K562 (cell line): Measurements from ENCODE around the gene PSMA6. TPM values are rescaled to one million over a fixed set of nuclear protein-coding genes. Genes with fewer than 3 reads are reported as not detected.

ENCODE experiments used
- BHLHE40 ChIP-seq: IDR thresholded peaks from 2 replicates; pipeline ENCODE4 v1.6.1; 2011; ENCODE audit warnings: low read length, improper control_type of control experiment
- CCAR2 ChIP-seq: fragments of 200-400 bp; formaldehyde crosslinking; IDR thresholded peaks from 2 replicates; pipeline ENCODE4 v1.6.1; 2017; ENCODE audit warnings: mild to moderate bottlenecking, low read depth, low read length
- CCNT2 ChIP-seq: IDR thresholded peaks from 2 replicates; pipeline ENCODE4 v1.6.1; 2011; ENCODE audit warnings: borderline replicate concordance, low read depth, mild to moderate bottlenecking, moderate library complexity, mixed read lengths, low read length; ENCODE audit not compliant: insufficient read length; ENCODE audit errors: extremely low read depth
- CTBP1 ChIP-seq: fragments of 450-650 bp; IDR thresholded peaks from 2 replicates; pipeline ENCODE4 v1.6.1; 2016; ENCODE audit warnings: borderline replicate concordance
- EGR1 ChIP-seq: fragments of 450-650 bp; conservative IDR thresholded peaks from 2 replicates; pipeline ENCODE4 v1.6.1; 2017; ENCODE audit warnings: mild to moderate bottlenecking
- EP300 ChIP-seq: IDR thresholded peaks from 2 replicates; pipeline ENCODE4 v1.6.1; 2012; ENCODE audit warnings: low read length, improper control_type of control experiment
- GATAD2A ChIP-seq: fragments of 450-650 bp; IDR thresholded peaks from 2 replicates; pipeline ENCODE4 v1.6.1; 2017
- KDM1A ChIP-seq, 2 experiments: fragments of 450-650 bp; IDR thresholded peaks; 2 replicates each; pipeline ENCODE4 v1.6.1; 2016; ENCODE audit warnings: mild to moderate bottlenecking in 2 of 2
- MAFG ChIP-seq: fragments of 450-650 bp; conservative IDR thresholded peaks from 2 replicates; pipeline ENCODE4 v1.6.1; 2016; ENCODE audit warnings: missing genetic modification characterization, missing compliant biosample characterization
- NEUROD1 ChIP-seq: fragments of 150-350 bp; IDR thresholded peaks from 2 replicates; pipeline ENCODE4 v1.6.1; 2014; ENCODE audit warnings: borderline replicate concordance, low read length, low read depth; ENCODE audit not compliant: partially characterized antibody
- RCOR1 ChIP-seq, 2 experiments: IDR thresholded peaks; 2 replicates each; pipeline ENCODE4 v1.6.1; 2012; ENCODE audit warnings: low read depth in 2 of 2, low read length in 2 of 2, borderline replicate concordance in 1 of 2, improper control_type of control experiment in 1 of 2
- TAF1 ChIP-seq: IDR thresholded peaks from 2 replicates; pipeline ENCODE4 v1.6.1; 2011; ENCODE audit warnings: mild to moderate bottlenecking, low read length, moderate library complexity; ENCODE audit not compliant: insufficient read depth, control insufficient read depth, severe bottlenecking; ENCODE audit errors: extremely low read depth
- TCF3 ChIP-seq: sonication (generic); formaldehyde crosslinking; IDR thresholded peaks from 2 replicates; pipeline ENCODE4 v1.4.0; 2020; ENCODE audit warnings: mild to moderate bottlenecking, missing genetic modification reagents
- TCF7 ChIP-seq: sonication (generic); IDR thresholded peaks from 2 replicates; pipeline ENCODE4 v1.6.1; 2016; ENCODE audit warnings: antibody characterized with exemption, borderline replicate concordance
- ZNF175 ChIP-seq: fragments of 200-800 bp; sonication (Bioruptor generic); IDR thresholded peaks from 2 replicates; pipeline ENCODE4 v1.6.1; 2016; ENCODE audit warnings: low read depth, mild to moderate bottlenecking, missing genetic modification characterization, missing compliant biosample characterization
- ZNF354B ChIP-seq: fragments of 250-450 bp; sonication (Bioruptor Pico); IDR thresholded peaks from 2 replicates; pipeline ENCODE4 v1.4.0; 2020
- polyA plus RNA-seq, 8 experiments: library from polyadenylated mRNA; depleted of rRNA in 4 of 8; stranded (reverse) in 5 of 8; unstranded in 3 of 8; fragments of >200 nt; fragmentation: Nextera tagmentation in 2 of 8; fragmentation: Illumina TruSeq in 1 of 8; extraction: Ambion mirVana in 2 of 8; extraction: Trizol in 1 of 8; gene quantifications; 2 replicates each; pipeline versions ENCODE4 v1.2.1 to v1.2.3, GENCODE V29; 2011 to 2014; ENCODE audit warnings: inconsistent platforms in 1 of 8, missing spikeins in 1 of 8
- total RNA-seq, 7 experiments: library from RNA; depleted of rRNA in 6 of 7; stranded (reverse); fragments of >200 nt in 6 of 7; fragmentation: Illumina TruSeq in 2 of 7; extraction: Trizol in 2 of 7; gene quantifications; 2 replicates each; pipeline versions ENCODE4 v1.2.1 to v1.2.3, GENCODE V29; 2011 to 2021; ENCODE audit warnings: low replicate concordance in 1 of 7
- TF ChIP-seq, protein P1 (sequence below): fragments of 450-650 bp; IDR thresholded peaks from 2 replicates; pipeline ENCODE4 v1.6.1; 2016; ENCODE audit warnings: mild to moderate bottlenecking
- TF ChIP-seq, protein P2 (sequence below), 2 experiments: fragments of 450-650 bp in 1 of 2; sonication (generic) in 1 of 2; formaldehyde crosslinking in 1 of 2; IDR thresholded peaks in 1 of 2; conservative IDR thresholded peaks in 1 of 2; 2 replicates each; pipeline versions ENCODE4 v1.6.1 to v1.8.1; 2016 to 2023; ENCODE audit warnings: mild to moderate bottlenecking in 2 of 2, moderate library complexity in 2 of 2, inconsistent platforms in 1 of 2, missing genetic modification reagents in 1 of 2
- TF ChIP-seq, protein P3 (sequence below): IDR thresholded peaks from 2 replicates; pipeline ENCODE4 v1.6.1; 2014; ENCODE audit warnings: antibody characterized with exemption
- TF ChIP-seq, protein P4 (sequence below): fragments of 450-650 bp; formaldehyde crosslinking; IDR thresholded peaks from 2 replicates; pipeline ENCODE4 v1.4.0; 2020; ENCODE audit warnings: mild to moderate bottlenecking, moderate library complexity

The PSMA6 gene
- total and polyA plus RNA-seq, 9 of the 15 experiments (the other 6 are each of a cell fraction or from before 2014, with no cell fraction given) = 210 to 952 (median 288) TPM

DNA sequence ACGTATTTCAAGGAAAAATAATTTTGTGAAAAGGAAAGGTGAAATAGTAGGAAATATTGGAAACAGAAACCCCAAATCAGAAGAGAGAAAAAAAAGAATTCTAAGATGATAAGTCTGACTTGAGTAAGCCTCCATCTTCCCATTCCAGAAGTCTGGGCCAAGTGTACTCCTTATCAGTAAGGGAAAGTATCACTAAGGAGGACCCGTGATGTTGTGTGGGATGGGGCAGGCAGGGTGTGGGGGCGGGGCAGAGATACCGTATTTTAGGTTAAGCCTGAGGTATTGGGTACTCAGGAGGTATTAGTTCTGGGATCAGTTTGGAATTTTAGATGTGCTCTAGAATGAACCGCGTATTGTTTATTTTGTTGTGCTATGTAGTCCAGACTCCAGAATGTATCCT is 33.8 kb upstream of the PSMA6 start (continued):
- no peak for TF ChIP-seq MAFG
- no peak for TF ChIP-seq TAF1
- TF ChIP-seq CCAR2 = no peak
- no peak for TF ChIP-seq NEUROD1
- peak; percentile 42; the same call in 1 of the 2 replicates for TF ChIP-seq BHLHE40
- peak in 1 of 2 experiments; percentile 86; a peak in 2 of 4 replicates for TF ChIP-seq RCOR1 (IDR thresholded peaks at IDR 0.05; ENCODE audit: borderline replicate concordance in 1 of 2, low read depth in 2 of 2, low read length in 2 of 2)
- no peak for TF ChIP-seq ZNF354B (CRISPR knock-in tag)
- TF ChIP-seq TCF7 = no peak
- TF ChIP-seq GATAD2A = no peak
- TF ChIP-seq KDM1A (IDR thresholded peaks at IDR 0.05) = peak in 1 of 2 experiments; percentile 62; a peak in 2 of 4 replicates
- TF ChIP-seq, protein P1, sequence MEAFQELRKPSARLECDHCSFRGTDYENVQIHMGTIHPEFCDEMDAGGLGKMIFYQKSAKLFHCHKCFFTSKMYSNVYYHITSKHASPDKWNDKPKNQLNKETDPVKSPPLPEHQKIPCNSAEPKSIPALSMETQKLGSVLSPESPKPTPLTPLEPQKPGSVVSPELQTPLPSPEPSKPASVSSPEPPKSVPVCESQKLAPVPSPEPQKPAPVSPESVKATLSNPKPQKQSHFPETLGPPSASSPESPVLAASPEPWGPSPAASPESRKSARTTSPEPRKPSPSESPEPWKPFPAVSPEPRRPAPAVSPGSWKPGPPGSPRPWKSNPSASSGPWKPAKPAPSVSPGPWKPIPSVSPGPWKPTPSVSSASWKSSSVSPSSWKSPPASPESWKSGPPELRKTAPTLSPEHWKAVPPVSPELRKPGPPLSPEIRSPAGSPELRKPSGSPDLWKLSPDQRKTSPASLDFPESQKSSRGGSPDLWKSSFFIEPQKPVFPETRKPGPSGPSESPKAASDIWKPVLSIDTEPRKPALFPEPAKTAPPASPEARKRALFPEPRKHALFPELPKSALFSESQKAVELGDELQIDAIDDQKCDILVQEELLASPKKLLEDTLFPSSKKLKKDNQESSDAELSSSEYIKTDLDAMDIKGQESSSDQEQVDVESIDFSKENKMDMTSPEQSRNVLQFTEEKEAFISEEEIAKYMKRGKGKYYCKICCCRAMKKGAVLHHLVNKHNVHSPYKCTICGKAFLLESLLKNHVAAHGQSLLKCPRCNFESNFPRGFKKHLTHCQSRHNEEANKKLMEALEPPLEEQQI = no peak
- TF ChIP-seq ZNF175 (CRISPR knock-in tag) = no peak
- peak; percentile 70 for TF ChIP-seq EGR1
- TF ChIP-seq CCNT2 = no peak
- TF ChIP-seq EP300 = peak; percentile 20; the same call in 1 of the 2 replicates
- TF ChIP-seq, protein P2, sequence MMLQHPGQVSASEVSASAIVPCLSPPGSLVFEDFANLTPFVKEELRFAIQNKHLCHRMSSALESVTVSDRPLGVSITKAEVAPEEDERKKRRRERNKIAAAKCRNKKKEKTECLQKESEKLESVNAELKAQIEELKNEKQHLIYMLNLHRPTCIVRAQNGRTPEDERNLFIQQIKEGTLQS (IDR thresholded peaks at IDR 0.05) = no peak
- TF ChIP-seq, protein P2 (CRISPR knock-in tag; conservative IDR thresholded peaks at IDR 0.05) = no peak
- TF ChIP-seq TCF3 (CRISPR knock-in tag) = no peak
- TF ChIP-seq, protein P3, sequence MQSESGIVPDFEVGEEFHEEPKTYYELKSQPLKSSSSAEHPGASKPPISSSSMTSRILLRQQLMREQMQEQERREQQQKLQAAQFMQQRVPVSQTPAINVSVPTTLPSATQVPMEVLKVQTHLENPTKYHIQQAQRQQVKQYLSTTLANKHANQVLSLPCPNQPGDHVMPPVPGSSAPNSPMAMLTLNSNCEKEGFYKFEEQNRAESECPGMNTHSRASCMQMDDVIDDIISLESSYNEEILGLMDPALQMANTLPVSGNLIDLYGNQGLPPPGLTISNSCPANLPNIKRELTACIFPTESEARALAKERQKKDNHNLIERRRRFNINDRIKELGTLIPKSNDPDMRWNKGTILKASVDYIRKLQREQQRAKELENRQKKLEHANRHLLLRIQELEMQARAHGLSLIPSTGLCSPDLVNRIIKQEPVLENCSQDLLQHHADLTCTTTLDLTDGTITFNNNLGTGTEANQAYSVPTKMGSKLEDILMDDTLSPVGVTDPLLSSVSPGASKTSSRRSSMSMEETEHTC = peak; percentile 54; the same call in 1 of the 2 replicates
- TF ChIP-seq, protein P4, sequence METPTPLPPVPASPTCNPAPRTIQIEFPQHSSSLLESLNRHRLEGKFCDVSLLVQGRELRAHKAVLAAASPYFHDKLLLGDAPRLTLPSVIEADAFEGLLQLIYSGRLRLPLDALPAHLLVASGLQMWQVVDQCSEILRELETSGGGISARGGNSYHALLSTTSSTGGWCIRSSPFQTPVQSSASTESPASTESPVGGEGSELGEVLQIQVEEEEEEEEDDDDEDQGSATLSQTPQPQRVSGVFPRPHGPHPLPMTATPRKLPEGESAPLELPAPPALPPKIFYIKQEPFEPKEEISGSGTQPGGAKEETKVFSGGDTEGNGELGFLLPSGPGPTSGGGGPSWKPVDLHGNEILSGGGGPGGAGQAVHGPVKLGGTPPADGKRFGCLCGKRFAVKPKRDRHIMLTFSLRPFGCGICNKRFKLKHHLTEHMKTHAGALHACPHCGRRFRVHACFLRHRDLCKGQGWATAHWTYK = no peak
- TF ChIP-seq CTBP1 = peak; percentile 64; the same call in 1 of the 2 replicates
- TF ChIP-seq, all 486 proteins: peak for 9
